Measurements from ENCODE around the gene AKT3. TPM values are rescaled to one million over a fixed set of nuclear protein-coding genes. Genes with fewer than 3 reads are reported as not detected.
"Not testable (repeated sequence)": the region's sequence is repeated elsewhere in the genome, so short reads cannot be mapped to it uniquely, and the experiment has no call there.

Gene AKT3
- total RNA-seq, 2 experiments from 2014 or later: 80.4 to 88.5 TPM

GRCh38 chr1:243834130-243834529, 15.9 kb downstream of the AKT3 start:
- no peak for TF ChIP-seq CTCF (IDR thresholded peaks at IDR 0.05)
- Histone ChIP-seq H3K27ac (ENCODE audit: low read depth in 1 of 2, low read length in 2 of 2) (no peak overlapping the region), H3K27me3 (ENCODE audit: control insufficient read depth in 1 of 2, insufficient read depth in 2 of 2, low read length in 2 of 2) (no peaks in the 10 kb centered on the region), H3K4me3 (ENCODE audit: low read length) (no peak overlapping the region), H3K4me1 (ENCODE audit: insufficient read depth, low read length) (no peaks in the 10 kb centered on the region), H3K9me3 (ENCODE audit: control insufficient read depth in 1 of 2, insufficient read depth in 1 of 2, low read length in 2 of 2) (peaks cover 0 to 7% of the 10 kb centered on the region in 2 experiments), H3K36me3 (ENCODE audit: insufficient read depth, low read length) (peaks cover 2% of the 10 kb centered on the region)
- Mint-ChIP-seq H3K4me1 (ENCODE audit: low read depth) (peaks cover 70% of the 10 kb centered on the region), H3K27me3 (no peaks in the 10 kb centered on the region), H3K9me3 (peaks cover 3% of the 10 kb centered on the region), H3K27ac (no peak overlapping the region), H3K4me3 (no peak overlapping the region), H3K36me3 (ENCODE audit: low read depth) (peaks cover 70% of the 10 kb centered on the region)
- ATAC-seq (ENCODE audit: poor library complexity): no peak
- DNase-seq: no peak
- POLR2A ChIA-PET: no interaction called here
- intact Hi-C loops (cut with DNase I, micrococcal nuclease): no loop called here
- CTCF ChIA-PET: no interaction called here

GRCh38 chr1:243831463-243831862, 18.6 kb downstream of the AKT3 start:
- Mint-ChIP-seq H3K9me3 (no peaks in the 10 kb centered on the region), H3K36me3 (ENCODE audit: low read depth) (peaks cover 73% of the 10 kb centered on the region)

GRCh38 chr1:243827206-243827605, 22.8 kb downstream of the AKT3 start:
- Mint-ChIP-seq H3K9me3 (peaks cover 6% of the 10 kb centered on the region), H3K4me3 (peak overlapping the region; percentile 49), H3K36me3 (ENCODE audit: low read depth) (peaks cover 78% of the 10 kb centered on the region), H3K4me1 (ENCODE audit: low read depth) (peaks cover 75% of the 10 kb centered on the region), H3K27me3 (no peaks in the 10 kb centered on the region), H3K27ac (no peak overlapping the region)
- ChIA-PET POLR2A (no interaction called here), CTCF (no interaction called here)
- Histone ChIP-seq H3K4me1 (ENCODE audit: insufficient read depth, low read length) (no peaks in the 10 kb centered on the region), H3K27ac (ENCODE audit: low read depth in 1 of 2, low read length in 2 of 2) (no peak overlapping the region), H3K36me3 (ENCODE audit: insufficient read depth, low read length) (peaks cover 5% of the 10 kb centered on the region), H3K9me3 (ENCODE audit: control insufficient read depth in 1 of 2, insufficient read depth in 1 of 2, low read length in 2 of 2) (no peaks in the 10 kb centered on the region), H3K4me3 (ENCODE audit: low read length) (no peak overlapping the region), H3K27me3 (ENCODE audit: control insufficient read depth in 1 of 2, insufficient read depth in 2 of 2, low read length in 2 of 2) (no peaks in the 10 kb centered on the region)
- ATAC-seq (ENCODE audit: poor library complexity): no peak
- no peak for TF ChIP-seq CTCF (IDR thresholded peaks at IDR 0.05)
- intact Hi-C loops (cut with DNase I, micrococcal nuclease): no loop called here
- DNase-seq: no peak

More at GRCh38 chr1:243831463-243831862, 18.6 kb downstream of the AKT3 start:
- Histone ChIP-seq H3K27ac (ENCODE audit: low read depth in 1 of 2, low read length in 2 of 2) (no peak overlapping the region), H3K9me3 (ENCODE audit: control insufficient read depth in 1 of 2, insufficient read depth in 1 of 2, low read length in 2 of 2) (peaks cover 0 to 1% of the 10 kb centered on the region in 2 experiments), H3K4me3 (ENCODE audit: low read length) (no peak overlapping the region), H3K36me3 (ENCODE audit: insufficient read depth, low read length) (peaks cover 2% of the 10 kb centered on the region), H3K27me3 (ENCODE audit: control insufficient read depth in 1 of 2, insufficient read depth in 2 of 2, low read length in 2 of 2) (no peaks in the 10 kb centered on the region), H3K4me1 (ENCODE audit: insufficient read depth, low read length) (no peaks in the 10 kb centered on the region)
- Mint-ChIP-seq H3K27me3 (no peaks in the 10 kb centered on the region), H3K4me3 (no peak overlapping the region), H3K4me1 (ENCODE audit: low read depth) (peaks cover 75% of the 10 kb centered on the region), H3K27ac (no peak overlapping the region)
- CTCF ChIA-PET: no interaction called here
- ATAC-seq (ENCODE audit: poor library complexity): no peak
- intact Hi-C loops (cut with DNase I, micrococcal nuclease): no loop called here
- DNase-seq: no peak
- TF ChIP-seq CTCF (IDR thresholded peaks at IDR 0.05): no peak
- POLR2A ChIA-PET: no interaction called here

- H3K4me3 ChIP-seq (ENCODE audit: low read length); H3K27ac ChIP-seq (ENCODE audit: low read depth in 1 of 2, low read length in 2 of 2); H3K27me3 ChIP-seq (ENCODE audit: control insufficient read depth in 1 of 2, insufficient read depth in 2 of 2, low read length in 2 of 2); H3K27ac Mint-ChIP-seq; DNase-seq; intact Hi-C loops (cut with DNase I, micrococcal nuclease); CTCF ChIA-PET; H3K4me1 ChIP-seq (ENCODE audit: insufficient read depth, low read length); H3K9me3 ChIP-seq (ENCODE audit: control insufficient read depth in 1 of 2, insufficient read depth in 1 of 2, low read length in 2 of 2); ATAC-seq (ENCODE audit: poor library complexity); H3K4me3 Mint-ChIP-seq; H3K27me3 Mint-ChIP-seq; POLR2A ChIA-PET: not testable (repeated sequence)
- Mint-ChIP-seq H3K9me3 (peaks cover 21% of the 10 kb centered on the region), H3K4me1 (ENCODE audit: low read depth) (peaks cover 74% of the 10 kb centered on the region), H3K36me3 (ENCODE audit: low read depth) (peaks cover 91% of the 10 kb centered on the region)
- peaks cover 12% of the 10 kb centered on the region for H3K36me3 ChIP-seq (ENCODE audit: insufficient read depth, low read length)
Observed at GRCh38 chr1:243824907-243825306, 25.1 kb downstream of the AKT3 start.
